GM18861 (cell line): Measurements from ENCODE around the gene PRR12.

Experiments
- ATAC-seq: cut with Tn5 transposase; IDR thresholded peaks from one replicate; pipeline ENCODE4 v1.9.1; 2021; ENCODE audit not compliant: unreplicated experiment

PRR12 gene

GRCh38 chr19:49591731-49592485 lies 926 bp downstream of the PRR12 start:
- ATAC-seq: no peak

GRCh38 chr19:49592486-49593232 lies 1.7 kb downstream of the PRR12 start:
- no peak for ATAC-seq

- peak; percentile 29 for ATAC-seq
Observed at GRCh38 chr19:49593233-49594113, 2.5 kb downstream of the PRR12 start.

GRCh38 chr19:49594157-49594992 lies 3.4 kb downstream of the PRR12 start:
- no peak for ATAC-seq

- no peak for ATAC-seq
Observed at GRCh38 chr19:49594993-49595818, 4.2 kb downstream of the PRR12 start.

GRCh38 chr19:49595819-49596404 lies 4.9 kb downstream of the PRR12 start:
- ATAC-seq: no peak

- no peak for ATAC-seq
Observed at GRCh38 chr19:49596407-49596806, 5.4 kb downstream of the PRR12 start.

- no peak for ATAC-seq
Observed at GRCh38 chr19:49596954-49597702, 6.1 kb downstream of the PRR12 start.

GRCh38 chr19:49597703-49597974 lies 6.7 kb downstream of the PRR12 start:
- ATAC-seq: no peak

GRCh38 chr19:49599378-49600295 lies 8.7 kb downstream of the PRR12 start:
- ATAC-seq: no peak

GRCh38 chr19:49601482-49602038 lies 10.6 kb downstream of the PRR12 start:
- ATAC-seq: no peak

GRCh38 chr19:49602806-49603205 lies 11.8 kb downstream of the PRR12 start:
- ATAC-seq: no peak

- ATAC-seq: no peak
Observed at GRCh38 chr19:49605605-49606004, 14.6 kb downstream of the PRR12 start.

GRCh38 chr19:49609499-49610092 lies 18.6 kb downstream of the PRR12 start:
- no peak for ATAC-seq

- no peak for ATAC-seq
Observed at GRCh38 chr19:49613374-49613773, 22.4 kb downstream of the PRR12 start.

- ATAC-seq: no peak
Observed at GRCh38 chr19:49614096-49614833, 23.3 kb downstream of the PRR12 start.
